PC-9 (cell line): ENCODE results near the gene SPATA6.

ENCODE experiments used
- EZH2 ChIP-seq: fragments of 200-600 bp; sonication (generic); IDR thresholded peaks from 2 replicates; pipeline ENCODE4 v1.8.0; 2017; ENCODE audit warnings: antibody characterized with exemption, low read depth
- TF ChIP-seq, protein P1 (sequence below): fragments of 200-600 bp; sonication (generic); conservative IDR thresholded peaks from 2 replicates; pipeline ENCODE4 v1.6.1; 2017; ENCODE audit warnings: mixed run types, antibody characterized with exemption, mild to moderate bottlenecking, moderate library complexity

DNA sequence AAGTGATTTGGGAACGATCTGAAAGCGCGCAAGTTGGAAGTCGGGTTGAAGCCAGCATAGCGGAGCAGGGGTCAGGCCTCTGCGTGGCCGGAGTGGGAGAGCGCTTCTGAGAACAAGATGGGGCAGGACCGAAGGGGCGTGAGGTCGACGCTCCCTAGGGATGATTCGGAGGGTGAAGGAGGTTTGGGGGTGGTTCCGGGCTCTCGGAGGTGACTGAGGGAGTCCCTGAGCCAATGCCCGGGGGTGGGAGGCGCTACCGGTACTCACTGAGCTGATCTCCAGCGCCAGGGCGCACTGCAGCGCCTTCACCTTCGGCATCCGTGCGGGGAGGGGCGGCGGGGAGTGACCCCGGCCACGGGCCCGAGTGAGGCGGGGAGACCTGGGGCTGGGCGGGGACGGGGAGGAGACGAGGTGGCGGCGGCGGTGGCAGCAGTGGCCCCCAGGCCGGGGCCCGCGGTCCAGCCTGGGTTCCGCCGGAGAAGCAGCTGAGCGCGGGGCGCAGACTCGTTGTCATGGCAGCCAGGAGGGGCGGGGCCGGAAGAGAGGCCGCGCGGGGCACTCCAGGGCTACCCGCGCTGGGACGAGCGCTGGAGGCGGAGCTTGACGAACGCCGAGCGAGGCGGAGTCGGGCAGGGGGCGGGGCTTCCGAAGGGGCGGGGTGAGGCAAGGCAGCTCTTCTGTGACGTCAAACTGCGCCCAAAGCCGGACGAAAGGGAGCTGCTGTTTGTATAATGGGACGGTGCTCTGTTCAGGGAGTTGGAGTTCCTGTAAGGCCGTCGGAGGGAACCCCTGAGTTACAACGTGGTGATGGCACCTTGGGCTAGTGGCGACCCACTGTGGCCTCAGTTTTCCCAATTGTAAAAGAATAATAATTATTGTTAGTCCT, at the start of gene SPATA6:
- TF ChIP-seq, protein P1, sequence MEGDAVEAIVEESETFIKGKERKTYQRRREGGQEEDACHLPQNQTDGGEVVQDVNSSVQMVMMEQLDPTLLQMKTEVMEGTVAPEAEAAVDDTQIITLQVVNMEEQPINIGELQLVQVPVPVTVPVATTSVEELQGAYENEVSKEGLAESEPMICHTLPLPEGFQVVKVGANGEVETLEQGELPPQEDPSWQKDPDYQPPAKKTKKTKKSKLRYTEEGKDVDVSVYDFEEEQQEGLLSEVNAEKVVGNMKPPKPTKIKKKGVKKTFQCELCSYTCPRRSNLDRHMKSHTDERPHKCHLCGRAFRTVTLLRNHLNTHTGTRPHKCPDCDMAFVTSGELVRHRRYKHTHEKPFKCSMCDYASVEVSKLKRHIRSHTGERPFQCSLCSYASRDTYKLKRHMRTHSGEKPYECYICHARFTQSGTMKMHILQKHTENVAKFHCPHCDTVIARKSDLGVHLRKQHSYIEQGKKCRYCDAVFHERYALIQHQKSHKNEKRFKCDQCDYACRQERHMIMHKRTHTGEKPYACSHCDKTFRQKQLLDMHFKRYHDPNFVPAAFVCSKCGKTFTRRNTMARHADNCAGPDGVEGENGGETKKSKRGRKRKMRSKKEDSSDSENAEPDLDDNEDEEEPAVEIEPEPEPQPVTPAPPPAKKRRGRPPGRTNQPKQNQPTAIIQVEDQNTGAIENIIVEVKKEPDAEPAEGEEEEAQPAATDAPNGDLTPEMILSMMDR: no peak
- TF ChIP-seq EZH2: no peak
